SIG-M5 (cell line): Measurements from ENCODE around the gene OOEP.
"Not testable (repeated sequence)": the region's sequence is repeated elsewhere in the genome, so short reads cannot be mapped to it uniquely, and the experiment has no call there.

Experiments used
- DNase-seq: peaks from one replicate; lab custom pipeline; 2025; lab: John Stamatoyannopoulos, UW

OOEP gene

DNA sequence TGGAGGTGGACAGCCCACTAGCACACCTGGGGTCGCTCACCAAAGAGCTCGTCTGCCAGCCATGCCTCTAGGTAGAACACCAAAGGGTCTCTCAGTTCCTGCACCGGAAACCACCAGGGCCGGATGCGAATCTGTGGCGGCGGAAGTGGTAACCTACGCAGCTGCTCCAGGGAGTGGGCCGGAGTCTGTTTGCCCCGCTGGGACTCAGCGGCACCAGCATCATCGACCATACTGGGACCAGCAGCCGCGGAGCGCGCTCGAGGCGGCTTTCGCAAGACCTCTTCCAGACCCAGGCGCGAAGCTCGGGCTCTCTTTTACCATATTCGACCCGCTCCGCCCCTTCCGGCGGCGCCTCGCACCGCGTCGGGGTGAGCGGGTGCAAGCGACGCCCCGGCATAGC is at the start of gene OOEP:
OOEP (minus strand) TSS at position 335 of the 400 bp plus-strand sequence; CDS start at position 230, 105 bp downstream.
- DNase-seq: no peak

DNA sequence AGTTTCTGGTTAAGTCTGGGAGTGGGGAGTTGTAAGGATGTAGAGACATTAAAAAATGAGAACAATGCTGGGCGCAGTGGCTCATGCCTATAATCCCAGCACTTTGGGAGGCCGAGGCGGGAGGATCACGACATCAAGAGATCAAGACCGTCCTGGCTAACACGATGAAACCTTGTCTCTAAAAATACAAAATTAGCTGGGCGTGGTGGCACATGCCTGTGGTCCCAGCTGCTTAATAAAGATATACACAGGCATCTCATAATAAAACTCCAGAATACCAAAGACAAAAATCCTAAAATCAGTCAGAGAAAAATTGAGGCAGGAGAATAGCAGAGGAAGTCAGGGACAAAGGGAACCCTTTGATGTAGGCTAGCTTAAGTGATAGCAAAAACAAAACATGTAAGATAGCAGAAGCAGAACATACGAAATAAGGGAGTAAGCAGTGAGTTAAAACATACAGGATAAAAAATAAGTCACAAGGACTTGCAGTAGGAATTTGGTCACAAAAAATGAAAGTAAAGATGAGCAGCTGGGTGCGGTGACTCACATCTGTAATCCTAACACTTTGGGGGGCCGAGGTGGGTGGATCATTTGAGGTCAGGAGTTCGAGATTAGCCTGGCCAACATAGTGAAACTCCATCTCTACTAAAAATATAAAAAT is 48.5 kb upstream of the OOEP start:
- DNase-seq: no peak

DNA sequence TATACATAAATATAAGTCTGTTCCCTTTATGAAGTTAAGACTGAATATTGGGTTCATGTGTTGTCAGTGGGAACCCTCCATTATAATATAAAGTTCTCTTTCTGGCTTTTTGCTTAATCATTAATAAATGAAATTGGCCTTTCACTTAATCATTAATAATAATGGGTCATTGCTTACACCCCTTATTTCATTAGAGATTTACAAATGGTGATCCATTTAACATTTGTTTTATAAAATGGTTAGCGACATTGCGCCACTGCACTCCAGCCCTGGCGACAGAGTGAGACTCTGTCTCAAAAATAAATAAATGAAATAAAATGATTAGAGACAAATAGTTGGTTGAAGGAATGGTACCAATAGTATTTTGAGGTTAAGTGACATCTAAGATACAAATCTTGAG is 43.4 kb upstream of the OOEP start:
- no peak for DNase-seq

DNA sequence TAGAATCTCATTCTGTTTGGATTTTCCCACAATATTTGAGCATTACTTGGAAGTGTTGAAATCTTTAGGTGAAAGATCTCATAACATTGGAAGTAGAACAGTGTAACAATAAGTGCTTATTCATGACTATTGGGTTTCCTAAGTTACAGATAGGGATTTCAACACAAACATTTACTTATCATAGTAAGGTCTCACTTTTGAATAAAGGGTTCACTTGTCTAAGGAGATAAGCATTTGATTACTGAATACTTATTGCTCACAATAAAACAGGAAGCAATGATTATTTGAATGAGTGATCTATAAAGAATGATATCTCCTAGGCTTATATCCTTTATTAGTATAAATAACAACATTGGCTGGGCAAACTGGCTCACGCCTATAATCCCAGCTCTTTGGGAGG is 39.7 kb upstream of the OOEP start:
- DNase-seq: no peak

DNA sequence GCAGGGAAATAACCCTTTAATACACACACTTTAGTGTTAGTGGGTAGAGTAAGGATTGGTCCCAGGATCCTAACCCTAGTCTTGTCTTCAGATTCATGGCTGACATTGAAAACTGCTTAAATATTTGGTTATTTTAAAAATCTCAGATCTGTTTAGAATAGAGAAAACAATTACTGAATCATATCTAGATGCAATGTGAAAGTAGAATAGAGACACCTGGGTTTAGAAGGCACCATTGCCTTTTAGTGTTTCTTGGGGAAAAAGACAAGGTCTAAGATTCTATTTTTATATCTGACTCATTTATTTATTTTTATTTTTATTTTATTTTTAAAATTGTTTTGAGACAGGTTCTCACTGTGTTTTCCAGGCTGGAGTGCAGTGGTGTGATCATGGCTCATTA is 31.0 kb upstream of the OOEP start:
- no peak for DNase-seq

DNA sequence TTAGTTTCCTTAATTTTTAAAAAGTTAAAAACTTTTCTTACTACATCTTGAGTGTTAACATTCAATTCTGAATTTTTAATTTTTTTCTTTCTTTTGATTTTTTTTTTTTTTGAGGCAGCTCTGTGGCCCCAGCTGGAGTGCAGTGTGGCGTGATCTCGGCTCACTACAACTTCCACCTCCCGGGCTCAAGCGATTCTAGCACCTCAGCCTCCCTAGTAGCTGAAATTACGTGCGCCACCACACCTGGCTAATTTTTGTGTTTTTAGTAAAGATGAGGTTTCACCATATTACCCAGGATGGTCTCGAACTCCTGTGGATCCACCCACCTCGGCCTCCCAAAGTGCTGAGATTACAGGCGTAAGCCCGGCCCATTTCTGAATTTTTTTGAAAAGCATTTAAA is 26.2 kb upstream of the OOEP start:
- no peak for DNase-seq

DNA sequence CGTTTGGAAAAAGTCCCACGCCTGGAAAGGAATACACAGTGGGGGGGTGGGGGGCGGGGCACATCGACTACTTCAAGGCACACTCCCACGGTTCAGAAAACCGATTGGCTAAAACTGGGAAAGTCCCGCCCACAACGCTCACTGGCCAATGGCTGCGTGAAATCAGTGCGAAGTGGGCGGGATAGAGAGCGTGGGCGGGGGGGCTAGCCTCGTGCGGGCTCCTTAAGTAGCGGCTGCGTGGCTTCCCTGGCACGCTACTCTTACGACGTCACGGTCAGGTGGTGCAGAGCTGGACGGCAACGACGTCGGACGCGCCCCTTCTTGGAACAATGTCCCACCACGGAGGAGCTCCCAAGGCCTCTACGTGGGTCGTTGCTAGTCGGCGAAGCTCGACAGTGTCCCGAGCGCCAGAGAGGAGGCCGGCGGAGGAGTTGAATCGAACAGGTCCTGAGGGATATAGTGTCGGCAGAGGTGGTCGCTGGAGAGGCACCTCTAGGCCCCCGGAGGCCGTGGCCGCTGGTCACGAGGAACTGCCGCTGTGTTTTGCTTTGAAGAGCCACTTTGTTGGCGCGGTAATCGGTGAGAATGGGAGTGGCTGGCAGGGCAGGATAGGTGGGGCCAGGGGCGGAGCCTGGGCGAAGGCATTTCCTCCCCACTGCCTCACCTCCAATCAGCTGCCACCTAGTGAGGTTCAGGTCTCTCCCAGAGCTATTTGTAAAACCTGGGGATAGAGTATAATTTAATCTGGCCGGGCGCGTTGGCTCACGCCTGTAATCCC is 25.1 kb upstream of the OOEP start, which contains the start of gene DDX43:
DDX43 (plus strand) TSS at position 252 of the 778 bp plus-strand sequence; CDS start at position 330, 78 bp downstream.
- no peak for DNase-seq

DNA sequence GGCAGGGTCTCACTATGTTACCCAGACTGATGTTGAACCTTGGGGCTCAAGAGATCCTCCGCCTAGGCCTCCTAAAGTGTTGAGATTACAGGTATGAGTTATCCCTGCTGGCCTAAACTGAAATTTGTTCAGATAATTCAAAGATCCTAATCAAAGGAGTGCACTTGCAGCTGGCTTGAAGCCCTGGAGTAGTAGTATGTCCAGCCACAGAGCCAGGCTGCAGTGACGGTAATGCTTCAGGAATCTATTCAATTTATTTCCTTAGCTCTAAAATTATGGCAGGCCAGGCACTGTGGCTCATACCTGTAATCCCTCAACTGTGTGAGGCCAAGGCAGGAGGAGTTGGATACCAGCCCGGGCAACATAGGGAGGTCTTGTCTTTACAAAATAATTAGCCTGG is 23.6 kb upstream of the OOEP start:
- DNase-seq: no peak

DNA sequence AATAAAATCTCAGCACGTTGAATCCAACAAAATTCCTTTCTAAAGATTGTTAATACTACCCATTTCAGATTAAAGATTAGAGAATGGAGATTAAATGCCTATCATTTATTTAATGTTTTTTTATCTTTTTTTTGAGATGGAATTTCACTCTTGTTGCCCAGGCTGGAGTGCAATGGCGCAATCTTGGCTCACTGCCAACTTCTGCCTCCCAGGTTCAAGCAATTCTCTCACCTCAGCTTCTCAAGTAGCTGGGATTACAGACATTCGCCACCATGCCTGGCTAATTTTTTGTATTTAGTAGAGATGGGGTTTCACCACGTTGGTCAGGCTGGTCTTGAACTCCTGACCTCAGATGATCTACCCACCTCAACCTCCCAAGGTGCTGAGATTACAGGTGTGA is 22.5 kb upstream of the OOEP start:
- not testable (repeated sequence) for DNase-seq

DNA sequence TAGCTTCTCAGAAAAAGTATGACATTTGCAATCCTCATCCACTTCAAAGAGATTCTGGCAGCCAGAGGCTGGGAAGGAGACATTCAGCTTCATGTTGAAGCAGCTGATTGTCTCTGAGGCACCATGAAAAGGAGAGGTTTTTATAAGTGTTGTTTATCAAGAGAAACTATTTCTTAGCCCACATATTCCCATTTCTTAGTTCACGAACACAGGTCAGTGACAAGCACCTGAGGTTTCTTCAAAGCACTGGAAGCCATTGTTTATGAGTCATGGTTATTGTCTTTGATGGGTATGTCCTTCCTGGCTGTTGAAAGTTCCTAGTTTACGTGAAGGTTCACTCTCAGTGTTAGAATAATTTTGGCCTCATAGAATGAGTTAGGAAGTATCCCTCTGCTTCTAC is 22.0 kb upstream of the OOEP start:
- no peak for DNase-seq

DNA sequence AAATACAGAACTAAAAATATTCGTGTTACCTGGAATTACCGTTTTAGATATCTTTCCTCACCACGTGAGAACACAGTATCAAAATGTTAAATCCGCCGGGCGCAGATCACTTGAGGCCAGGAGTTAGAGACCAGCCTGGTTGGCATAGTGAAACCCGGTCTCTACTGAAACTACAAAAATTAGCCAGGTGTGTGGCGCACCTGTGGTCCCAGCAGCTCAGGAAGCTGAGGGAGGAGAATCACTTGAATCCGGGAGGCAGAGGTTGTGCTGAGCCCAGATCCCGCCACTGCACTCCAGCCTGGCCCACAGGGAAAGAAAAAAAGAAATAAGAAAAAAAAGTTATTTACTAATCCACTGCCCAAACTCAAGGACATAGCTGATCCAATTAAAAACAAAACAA is 20.2 kb upstream of the OOEP start:
- no peak for DNase-seq

DNA sequence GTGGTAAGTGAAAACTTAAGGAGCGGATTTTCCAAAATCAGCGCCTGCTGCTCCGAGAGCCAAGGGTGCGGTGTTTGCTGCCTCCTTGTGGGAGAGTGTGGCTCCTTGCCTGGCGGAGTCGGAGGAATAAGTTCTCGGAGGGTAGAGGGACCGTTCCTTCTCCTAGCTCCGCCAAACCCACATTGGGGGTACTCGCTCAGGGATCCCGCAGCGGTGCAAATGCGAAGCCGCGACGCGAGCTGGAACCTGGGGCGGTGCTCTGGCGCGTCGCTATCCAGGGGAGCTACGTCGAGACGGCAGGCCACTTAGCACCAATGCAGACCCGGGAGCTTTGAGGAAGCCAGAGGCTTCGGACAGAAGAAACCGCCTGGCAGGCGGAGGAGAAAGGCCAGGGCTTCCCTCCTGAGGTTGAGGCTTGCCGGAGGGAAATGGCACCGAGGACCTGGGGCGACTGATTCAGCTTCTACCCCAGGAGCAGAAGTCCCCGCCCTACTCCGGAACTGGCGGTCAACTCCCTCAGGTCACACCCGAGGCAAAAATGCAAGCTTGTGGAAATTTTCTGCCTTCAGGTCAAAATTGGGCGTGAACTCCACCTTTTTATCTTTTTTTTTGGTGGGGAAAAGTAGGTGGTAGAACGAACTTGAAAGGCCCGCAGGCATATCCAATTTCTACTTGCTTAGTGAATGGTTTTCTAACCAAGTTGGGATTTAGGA is 19.3 kb upstream of the OOEP start:
- DNase-seq: no peak

DNA sequence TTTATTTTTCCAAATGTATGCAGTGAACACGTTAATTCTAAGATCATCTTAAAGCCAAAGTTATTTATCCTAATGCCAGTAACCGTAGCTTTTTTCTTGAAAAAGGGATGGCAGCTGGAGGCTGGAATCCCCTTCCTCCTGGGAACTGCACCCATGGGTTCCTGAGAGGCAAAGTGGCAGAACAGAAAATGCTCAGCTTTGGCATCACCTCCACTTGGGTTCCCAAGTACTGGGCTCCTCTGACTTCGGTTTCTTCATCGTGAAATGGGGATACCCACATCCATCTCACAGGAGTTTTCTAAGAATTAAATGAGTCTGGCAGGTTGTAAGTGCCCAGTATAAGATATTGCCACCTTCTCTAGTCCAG is 18.7 kb upstream of the OOEP start:
- DNase-seq: no peak

DNA sequence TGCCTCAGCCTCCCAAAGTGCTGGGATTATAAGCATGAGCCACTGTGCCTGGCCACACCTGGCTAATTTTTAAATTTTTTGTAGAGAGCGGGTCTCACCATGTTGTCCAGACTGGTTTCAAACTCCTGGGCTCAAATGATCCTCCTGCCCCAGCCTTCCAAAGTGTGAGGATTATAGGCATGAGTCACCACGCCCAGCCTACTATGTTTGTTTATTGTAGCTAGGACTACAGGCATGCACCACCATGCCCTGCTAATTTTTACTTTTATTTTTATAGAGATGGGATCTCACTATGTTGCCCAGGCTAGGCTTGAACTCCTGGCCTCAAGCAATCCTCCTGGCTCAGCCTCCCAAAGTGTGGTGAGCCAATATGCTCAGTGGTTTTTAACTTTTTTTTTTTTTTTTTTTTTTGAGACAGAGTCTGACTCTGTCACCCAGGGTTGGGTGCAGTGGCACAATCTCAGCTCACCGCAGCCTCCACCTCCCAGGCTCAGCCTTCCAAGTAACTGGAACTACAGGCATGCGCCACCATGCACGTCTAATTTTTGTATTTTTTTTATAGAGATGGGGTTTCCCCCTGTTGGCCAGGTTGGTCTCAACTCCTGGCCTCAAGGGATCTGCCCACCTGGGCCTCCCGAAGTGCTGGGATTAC is 12.9 kb upstream of the OOEP start:
- DNase-seq: no peak

DNA sequence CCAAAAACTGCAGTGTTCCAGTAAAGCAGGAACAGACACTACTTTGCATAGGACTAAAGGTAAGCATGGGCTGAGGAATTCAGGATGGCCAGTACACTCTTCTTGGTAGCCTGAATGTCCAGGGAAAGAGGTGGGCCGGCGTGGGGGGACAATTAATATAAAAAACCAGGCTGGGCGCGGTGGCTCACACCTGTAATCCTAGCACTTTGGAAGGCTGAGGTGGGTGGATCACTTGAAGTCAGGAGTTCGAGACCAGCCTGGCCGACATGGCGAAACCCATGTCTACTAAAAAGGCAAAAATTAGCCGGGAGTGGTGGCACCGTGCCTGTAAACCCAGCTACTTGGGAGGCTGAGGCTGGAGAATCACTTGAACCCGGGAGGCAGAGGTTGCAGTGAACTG is 11.8 kb upstream of the OOEP start:
- not testable (repeated sequence) for DNase-seq

DNA sequence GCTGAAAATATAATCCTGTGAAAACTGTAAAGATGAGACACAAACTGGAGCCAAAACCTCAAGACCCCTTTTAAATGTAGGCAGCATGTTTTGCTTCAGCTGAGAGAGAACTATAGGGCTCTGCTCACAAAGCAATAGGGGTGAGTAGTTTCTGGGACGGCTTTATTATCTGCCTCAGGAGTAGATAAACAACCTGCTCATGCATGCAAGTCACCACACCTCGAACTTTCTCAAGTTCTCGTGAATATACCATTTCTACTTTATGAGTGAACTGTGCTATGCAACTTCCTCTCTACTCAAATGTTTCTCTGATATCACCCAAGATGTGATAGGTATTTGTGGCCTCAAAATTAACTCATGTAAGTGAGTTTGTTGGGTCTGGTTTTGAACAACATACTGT is 7.5 kb upstream of the OOEP start:
- no peak for DNase-seq

DNA sequence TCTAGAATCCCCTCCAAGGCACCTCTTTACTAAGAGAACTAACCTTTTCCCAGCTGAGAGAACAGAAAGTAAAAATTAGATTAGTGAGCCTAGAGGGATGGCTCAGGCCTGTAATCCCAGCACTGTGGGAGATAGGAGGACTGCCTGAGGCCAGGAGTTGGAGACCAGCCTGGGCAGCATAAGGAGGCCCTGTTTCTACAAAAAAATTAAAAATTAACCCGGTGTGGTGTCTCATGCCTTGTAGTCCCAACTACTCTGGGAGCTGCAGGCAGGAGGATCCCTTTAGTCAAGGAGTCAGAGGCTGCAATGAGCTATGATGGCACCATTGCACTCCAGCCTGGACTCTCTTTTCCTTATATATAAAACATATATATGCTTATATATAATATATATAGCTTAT is 5.5 kb upstream of the OOEP start:
- DNase-seq: no peak

DNA sequence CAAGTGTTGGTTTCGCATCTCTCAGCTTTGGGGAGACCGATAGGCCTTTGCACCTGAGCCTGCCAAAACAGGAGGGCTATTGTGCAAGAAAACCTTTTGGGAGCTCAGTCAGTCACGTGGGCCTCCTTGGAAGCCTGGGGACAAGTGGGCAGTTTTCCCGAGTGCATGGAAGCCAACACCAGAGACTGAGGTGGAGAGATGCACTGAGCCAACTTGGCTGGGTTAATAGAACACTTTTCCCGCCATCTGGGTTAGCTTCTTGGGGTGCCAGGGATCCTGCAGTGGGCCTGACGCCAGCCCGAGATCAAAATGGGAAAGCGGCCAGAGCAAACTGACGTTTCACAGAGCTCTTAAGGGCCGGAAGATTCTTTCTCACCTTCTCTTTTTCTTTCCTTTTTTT is 2.8 kb upstream of the OOEP start:
- DNase-seq: no peak

DNA sequence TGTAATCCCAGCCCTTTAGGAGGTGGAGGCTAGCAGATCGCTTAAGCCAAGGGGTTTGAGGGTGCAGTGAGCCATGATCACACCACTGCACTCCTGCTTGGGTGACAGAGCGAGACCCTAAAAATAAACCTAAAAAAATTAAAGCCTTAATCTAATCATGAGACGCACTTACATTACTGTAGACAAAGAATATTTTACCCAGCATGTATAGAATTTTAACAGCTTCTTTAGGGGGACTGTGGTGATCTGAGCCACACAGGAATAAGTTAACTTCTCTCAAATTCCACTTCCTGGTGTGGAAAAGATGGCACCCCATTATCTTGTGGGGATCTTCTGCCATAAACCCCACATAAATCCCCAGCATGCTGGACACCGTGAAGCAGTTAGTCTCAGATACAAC is 2.3 kb upstream of the OOEP start:
- DNase-seq: no peak

DNA sequence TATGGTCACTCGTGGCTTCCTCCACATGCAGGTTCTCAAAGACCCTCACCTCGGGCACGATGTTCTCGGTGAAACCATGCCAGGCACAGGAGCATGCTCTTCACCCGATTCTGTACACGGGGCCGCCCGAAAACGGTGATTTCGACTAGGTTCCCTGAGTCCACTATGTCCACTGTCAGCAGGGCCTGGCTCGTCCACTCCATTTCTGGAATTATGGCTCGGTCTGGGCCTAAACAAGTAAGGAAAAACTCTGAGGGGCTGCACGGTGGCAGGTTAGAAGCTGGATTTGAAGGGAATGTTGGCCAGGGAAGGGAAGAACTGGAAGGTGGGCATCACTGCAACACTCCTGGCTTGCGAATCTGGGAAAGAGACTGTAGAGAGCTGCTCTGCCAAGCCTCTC is 540 bp downstream of the OOEP start:
- DNase-seq: no peak

DNA sequence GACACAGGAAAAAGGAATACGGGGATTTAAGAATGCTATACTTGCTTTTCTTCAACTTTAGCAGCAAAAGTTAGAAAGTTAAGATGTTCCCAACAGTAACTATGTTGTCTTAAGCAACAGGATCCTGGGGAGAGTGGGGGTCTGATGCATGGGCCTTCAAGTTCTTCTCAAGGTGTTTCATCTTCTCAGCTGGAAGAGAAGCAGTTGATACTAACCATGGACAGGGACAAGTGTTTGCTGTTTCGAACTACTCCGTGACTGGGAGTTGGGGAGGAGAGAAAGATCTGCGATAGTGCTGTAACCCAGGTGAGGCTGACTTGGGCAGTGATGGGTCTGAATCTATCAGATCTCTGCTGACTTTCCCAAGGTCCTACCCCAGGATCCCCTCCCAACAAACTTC is 1.0 kb downstream of the OOEP start:
- DNase-seq: no peak

DNA sequence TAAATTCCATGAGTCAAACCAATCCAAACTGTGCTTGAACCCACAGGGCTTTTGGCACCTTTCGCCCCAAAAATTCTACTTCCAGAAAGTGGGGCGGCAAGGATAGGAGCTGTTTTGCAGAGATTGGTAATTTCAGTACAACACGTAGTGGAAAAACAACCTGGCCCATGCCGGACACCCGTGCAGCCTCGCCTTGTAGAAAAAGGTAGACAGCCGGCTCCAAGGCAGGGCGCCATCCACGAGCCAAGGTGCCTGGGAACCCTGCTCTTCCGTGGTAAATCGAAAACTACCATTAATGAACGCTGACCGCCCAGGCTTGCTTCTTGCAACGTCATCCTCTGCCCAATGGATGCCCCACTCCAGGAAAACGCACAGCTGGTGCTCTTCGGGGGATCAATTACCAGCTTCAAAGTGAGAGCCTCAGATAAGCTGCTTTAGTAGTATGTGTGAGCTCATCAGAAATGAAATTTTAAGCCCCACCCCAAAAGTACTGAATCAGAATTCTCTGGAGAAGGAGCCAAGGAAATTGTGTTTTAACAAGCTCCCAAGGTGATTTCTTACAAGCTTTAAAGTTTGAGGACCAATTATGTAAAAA is 1.8 kb downstream of the OOEP start:
- DNase-seq: no peak
